ENCODE results near the gene ANKH.

GRCh38 chr5:14710313-14710994 lies 161.1 kb downstream of the ANKH start:
- TF ChIP-seq ZZZ3 (IDR thresholded peaks at IDR 0.05; ENCODE audit: control insufficient read depth, insufficient read length, low read depth) (no peak), CHD2 (IDR thresholded peaks at IDR 0.05; ENCODE audit: borderline replicate concordance, low read depth, low read length) (no peak), CTCF (IDR thresholded peaks at IDR 0.05 in 2 of 3, conservative IDR thresholded peaks at IDR 0.05 in 1 of 3; ENCODE audit: control insufficient read depth in 2 of 3, extremely low read depth in 1 of 3, insufficient read depth in 1 of 3, low read depth in 3 of 3, low read length in 3 of 3) (no peak)

Measured in GM12878 (cell line).